NB4 (cell line): ENCODE data around the gene HNRNPA2B1.

Source experiments
- CTCF ChIP-seq: IDR thresholded peaks from one replicate; pipeline ENCODE4 v1.5.1; 2012; ENCODE audit warnings: low read depth, low read length
- MAX ChIP-seq: IDR thresholded peaks from 2 replicates; pipeline ENCODE4 v1.6.1; 2011; ENCODE audit warnings: low read depth, low read length
- POLR2A ChIP-seq: IDR thresholded peaks from 2 replicates; pipeline ENCODE4 v1.6.1; 2011; ENCODE audit warnings: mild to moderate bottlenecking; ENCODE audit not compliant: insufficient read length; ENCODE audit errors: extremely low read depth

- TF ChIP-seq POLR2A (no peak), CTCF (no peak), MAX (no peak)
Observed at GRCh38 chr7:26185131-26185843, 15.3 kb downstream of the HNRNPA2B1 start.
